HK-2 (cell line): ENCODE data around the gene SLC16A4.

Source experiments
- DNase-seq: peaks from one replicate; pipeline ENCODE4 v3.0.0-alpha.2; 2018; ENCODE audit not compliant: unreplicated experiment

The SLC16A4 gene

DNA sequence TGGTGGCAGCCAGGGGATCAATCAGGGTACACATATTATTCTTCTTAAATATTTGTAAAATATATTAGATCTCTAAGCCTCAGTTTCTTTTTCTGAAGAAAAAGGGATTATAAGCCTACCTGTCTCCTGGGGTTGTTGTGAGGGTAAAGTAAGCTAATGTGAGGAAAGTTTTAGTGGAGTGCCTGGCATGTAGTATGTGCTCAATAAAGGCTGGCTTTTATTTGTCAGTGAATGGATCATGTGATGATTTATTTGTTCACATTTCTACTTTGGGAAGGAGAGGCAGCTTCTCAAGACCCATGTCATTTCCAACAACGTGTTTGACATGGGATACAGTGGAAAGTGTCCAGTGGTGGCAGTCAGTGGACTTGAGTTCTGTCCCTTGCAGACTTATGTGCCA, 64.0 kb downstream of the SLC16A4 start:
- DNase-seq = no peak

DNA sequence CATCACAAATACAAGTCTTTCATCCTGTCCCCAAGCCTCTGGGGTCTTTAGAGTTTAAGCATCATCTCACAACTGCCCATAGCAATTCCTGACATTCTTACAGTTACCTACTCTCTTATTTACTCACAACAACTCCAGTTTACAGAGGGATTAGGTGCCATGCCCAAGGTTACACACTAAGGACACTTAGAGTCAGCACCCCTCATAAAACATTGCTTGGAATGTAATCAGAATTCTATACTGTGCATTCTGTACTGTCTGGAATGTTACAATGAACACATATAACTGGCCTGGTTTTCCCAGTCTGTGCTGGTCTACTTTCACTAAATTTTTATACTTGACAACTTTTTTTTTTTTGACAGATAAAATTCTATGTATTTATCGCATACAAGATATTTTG, 66.2 kb downstream of the SLC16A4 start:
- DNase-seq = no peak

DNA sequence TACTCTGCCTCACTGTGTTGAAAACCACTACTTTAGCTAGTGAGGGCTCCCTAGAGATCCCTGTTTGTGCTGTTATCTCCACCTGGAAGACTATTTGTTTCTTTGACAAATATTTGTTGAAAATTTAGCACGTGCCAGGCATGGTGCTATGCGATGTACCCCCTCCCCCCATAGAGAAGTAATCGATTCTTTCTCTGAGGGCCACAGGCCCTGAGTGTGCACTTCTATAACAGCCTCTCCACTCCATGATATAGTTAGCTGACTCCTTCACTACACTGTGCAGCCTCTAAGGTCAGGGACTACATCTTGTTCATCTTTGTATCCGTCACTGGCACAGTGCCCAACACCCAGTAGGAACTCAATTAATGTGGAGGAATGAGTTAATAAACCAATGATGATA, 69.0 kb downstream of the SLC16A4 start:
- DNase-seq = no peak

DNA sequence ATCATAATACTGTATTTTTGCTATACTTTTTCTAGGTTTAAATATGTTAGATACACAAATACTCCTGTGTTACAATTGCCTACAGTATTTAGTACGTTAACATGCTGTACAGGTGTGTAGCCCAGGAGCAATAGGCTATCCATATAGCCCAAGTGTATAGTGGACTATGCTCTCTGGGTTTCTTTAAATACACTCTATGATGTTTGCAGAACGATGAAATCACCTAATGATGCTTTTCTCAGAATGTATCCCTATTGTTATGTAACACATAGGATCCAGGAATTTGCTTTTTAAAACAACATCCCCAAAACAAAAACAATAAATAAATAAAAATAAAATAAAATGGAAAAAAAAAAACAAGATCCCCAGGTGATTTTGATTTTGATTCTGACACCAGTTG, 69.8 kb downstream of the SLC16A4 start:
- no peak for DNase-seq

DNA sequence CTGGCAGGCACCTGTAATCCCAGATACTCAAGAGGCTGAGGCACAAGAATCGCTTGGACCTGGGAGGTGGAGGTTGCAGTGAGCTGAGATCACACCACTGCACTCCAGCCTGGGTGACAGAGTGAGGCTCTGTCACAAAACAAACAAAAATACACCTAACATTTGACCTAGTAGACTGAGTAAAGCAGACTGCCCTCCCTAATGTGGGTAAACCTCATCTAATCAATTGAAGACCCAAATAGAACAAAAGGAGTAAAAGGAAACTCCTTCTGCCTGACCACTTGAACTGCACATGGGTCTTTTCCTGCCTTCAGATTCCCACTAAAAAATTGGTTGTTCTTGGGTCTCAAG, 70.7 kb downstream of the SLC16A4 start:
- no peak for DNase-seq

- no peak for DNase-seq
These were observed 71.3 kb downstream of the SLC16A4 start for GRCh38 chr1:110319332-110320167.

- no peak for DNase-seq
These were observed 72.8 kb downstream of the SLC16A4 start for GRCh38 chr1:110318046-110318445.

- DNase-seq = no peak
These were observed 74.1 kb downstream of the SLC16A4 start for GRCh38 chr1:110316735-110317134.
